Non-pigmented ciliary epithelial cell (primary cell): Measurements from ENCODE around the gene ZCCHC7.
"Not testable (repeated sequence)": the region's sequence is repeated elsewhere in the genome, so short reads cannot be mapped to it uniquely, and the experiment has no call there.

Experiments
- DNase-seq: peaks from one replicate; pipeline ENCODE4 v3.0.0-alpha.2; 2010; ENCODE audit warnings: low read depth

ZCCHC7 gene

GRCh38 chr9:37120843-37121335 is 515 bp downstream of the ZCCHC7 start:
- DNase-seq, result not testable (repeated sequence)

DNA sequence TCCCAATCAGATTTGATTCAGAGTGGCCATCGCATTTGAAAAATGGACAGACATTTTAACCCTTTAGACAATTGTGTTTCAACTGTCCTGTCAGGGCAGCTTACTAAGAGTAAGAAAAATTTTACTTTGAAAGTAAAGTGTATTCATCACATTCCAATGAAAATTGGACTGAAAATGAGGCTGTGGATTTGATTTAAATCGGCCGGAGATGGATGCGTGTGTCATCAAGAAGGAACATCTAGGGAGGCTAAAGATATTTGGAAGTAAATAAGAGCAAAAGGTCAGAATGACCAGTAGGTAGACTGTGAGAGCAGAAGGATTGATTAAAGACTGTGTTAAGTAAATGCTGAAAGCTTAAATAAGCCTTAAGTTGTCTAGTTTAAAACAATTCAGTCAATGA is 1.5 kb downstream of the ZCCHC7 start:
- no peak for DNase-seq

GRCh38 chr9:37126214-37126788 is 5.9 kb downstream of the ZCCHC7 start:
- no peak for DNase-seq

DNA sequence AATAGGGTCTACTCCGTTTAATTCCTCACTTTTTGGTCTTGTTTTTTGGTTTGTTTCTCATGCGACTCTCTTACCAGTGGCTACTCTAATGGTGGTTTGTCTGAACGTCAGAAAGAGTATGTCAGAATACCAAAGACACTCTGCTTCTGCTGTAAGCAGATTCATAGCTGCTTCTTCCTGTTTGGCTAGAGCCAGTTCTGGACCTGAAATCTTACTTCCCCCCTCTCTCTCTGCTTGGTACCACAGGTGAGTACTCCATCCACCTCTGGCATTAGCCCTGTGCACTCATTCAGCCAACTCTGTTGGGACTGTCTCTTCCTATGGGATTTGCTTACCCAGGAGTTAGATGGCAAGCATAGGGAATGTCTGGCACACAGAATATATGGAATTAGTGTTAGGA is 6.6 kb downstream of the ZCCHC7 start:
- no peak for DNase-seq

- DNase-seq, result no peak
Measured at GRCh38 chr9:37128051-37128450, 7.7 kb downstream of the ZCCHC7 start.

- no peak for DNase-seq
Measured at GRCh38 chr9:37134166-37134565, 13.8 kb downstream of the ZCCHC7 start.

GRCh38 chr9:37141015-37141414 is 20.6 kb downstream of the ZCCHC7 start:
- DNase-seq, result no peak

DNA sequence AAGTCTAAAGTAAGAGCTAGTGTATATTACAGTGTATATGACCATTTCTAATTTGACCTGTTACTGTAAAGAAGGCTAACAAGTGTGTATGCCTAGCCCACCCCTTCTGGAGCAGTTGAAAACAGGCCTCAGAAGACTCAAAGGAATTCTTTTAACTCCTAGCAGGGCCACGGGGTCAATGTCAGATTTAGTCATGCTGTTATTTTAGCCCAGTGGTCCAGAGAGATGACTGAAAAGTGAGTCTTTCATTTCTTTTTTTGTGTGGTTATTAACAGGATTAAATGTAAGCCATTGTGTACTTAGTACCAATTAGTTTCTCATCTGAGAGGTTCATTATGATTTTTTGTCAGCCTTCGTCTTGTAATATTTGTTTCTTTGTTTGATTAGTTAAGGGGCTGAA is 24.4 kb downstream of the ZCCHC7 start:
- no peak for DNase-seq

GRCh38 chr9:37146410-37146809 is 26.0 kb downstream of the ZCCHC7 start:
- no peak for DNase-seq

DNA sequence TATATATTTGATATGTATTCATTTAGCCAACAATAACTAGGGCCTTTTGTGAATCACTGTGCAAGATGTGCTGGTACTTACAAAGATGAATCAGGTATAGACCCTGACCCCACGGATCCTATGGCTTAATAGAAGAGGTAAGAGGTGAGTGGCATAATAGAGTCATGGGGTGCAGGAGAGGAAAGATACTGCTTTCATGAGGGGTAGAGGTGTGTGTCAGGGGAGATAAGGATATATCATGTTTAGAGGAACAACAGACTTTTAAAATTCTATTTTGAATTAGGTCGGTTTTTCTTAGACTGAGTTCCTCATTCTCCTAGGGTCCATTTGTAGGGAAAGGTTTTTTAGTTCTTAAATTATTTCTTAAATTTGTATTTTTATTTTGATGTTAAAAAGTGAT is 27.8 kb downstream of the ZCCHC7 start:
- no peak for DNase-seq

GRCh38 chr9:37149666-37150308 is 29.4 kb downstream of the ZCCHC7 start:
- no peak for DNase-seq

GRCh38 chr9:37150415-37150814 is 30.0 kb downstream of the ZCCHC7 start:
- no peak for DNase-seq

DNA sequence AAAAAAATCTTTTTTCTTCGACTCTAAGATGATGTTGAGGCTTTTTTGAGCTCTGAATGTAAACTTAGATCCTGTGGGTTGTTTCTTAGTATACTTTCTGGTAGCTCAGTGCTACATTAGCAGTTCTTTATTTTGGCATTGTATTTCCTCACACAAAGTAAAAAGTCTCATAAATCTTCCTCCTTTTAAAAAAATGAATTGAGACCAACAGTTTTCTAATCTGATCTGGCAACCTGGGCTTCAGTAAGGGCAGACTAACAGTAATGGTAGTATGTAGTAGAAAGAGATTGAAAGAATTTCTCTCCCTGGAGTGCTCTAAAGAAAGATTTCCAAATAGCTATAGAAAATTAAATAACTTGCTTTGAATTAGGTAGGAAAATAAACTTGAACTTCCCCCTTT is 31.4 kb downstream of the ZCCHC7 start:
- DNase-seq, result no peak

GRCh38 chr9:37152365-37152764 is 32.0 kb downstream of the ZCCHC7 start:
- DNase-seq, result no peak

GRCh38 chr9:37155601-37156000 is 35.2 kb downstream of the ZCCHC7 start:
- no peak for DNase-seq

DNA sequence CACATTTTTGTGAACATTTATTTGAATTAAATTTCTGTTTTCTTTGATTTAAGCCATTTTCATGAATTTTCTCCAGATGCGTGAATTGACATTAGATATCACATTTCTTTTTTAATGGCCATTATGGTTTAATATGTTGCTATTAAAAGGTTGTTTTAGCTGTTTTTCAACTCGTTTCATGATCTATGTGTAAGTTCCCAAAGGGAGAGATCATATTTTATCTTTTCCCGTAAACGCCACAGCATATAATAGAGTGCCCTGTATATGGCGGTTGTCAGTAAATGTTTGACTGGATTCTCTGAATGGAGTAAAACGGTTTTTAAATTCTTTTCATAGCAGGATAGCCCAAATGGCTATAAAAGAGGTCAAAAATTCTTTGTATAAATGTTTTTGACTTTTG is 35.8 kb downstream of the ZCCHC7 start:
- DNase-seq, result no peak

DNA sequence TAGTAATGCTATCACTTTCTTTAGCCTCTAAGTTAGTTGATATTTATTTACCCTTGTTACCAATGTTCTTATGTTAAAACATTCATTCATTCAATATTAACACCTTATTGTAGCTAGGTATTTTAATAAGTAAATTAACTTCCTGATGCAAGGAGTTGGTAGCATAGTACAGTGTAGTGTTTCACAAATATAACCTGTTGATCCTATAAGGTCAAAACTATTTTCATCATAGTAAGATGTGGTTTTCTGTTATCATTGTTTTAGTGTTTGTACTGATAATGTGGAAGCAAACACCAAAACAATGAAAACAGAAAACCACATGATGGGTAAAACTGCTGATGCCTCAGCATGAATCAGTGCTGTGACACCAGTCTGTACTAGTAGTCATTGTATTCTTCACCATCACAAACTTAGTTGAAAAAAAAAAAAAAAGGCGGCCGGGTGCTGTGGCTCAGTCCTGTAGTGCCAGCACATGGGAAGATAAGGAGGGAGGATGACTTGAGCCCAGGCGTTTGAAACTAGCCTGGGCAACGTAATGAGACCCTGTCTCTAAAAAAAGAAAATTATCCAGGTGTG is 36.5 kb downstream of the ZCCHC7 start:
- DNase-seq, result peak; percentile 53

- no peak for DNase-seq
Measured at GRCh38 chr9:37157726-37158377, 37.5 kb downstream of the ZCCHC7 start.

DNA sequence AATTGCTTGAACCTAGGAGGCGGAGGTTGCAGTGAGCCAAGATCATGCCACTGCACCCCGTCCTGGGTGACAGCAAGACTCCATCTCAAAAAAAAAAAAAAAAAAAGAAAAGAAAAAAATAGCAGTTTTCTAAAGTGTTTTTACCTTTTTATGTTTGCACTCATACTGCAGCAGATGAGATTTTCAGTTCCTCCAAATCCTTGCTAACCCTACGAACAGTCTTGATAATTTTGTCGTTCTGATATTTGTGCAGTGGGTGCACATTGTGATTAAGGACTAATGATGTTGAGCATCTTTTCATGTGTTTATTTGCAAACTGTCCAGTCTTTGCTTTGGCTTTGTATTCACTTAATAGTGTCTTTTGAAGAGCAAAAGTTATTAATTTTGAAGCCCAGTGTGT is 42.9 kb downstream of the ZCCHC7 start:
- DNase-seq, result no peak

- DNase-seq, result not testable (repeated sequence)
Measured at GRCh38 chr9:37164335-37164734, 44.0 kb downstream of the ZCCHC7 start.

DNA sequence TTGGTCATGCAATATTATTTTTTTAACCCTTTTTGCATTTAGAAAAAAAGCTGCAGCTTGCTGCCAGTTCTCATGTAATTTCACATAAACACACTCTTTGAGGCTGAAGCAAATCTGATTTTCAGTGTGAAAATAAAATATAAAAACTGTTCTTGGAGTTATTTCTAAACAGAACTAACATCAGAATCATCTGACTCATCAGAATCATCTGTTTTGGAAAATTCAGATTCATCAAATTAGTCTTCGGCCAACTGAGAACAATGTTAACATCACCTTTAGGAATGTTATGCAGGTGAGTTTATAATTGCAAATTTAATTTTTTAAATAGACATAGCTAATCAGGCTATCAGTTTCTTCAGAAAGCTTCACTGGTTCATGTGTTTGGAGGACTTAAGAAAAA is 45.3 kb downstream of the ZCCHC7 start:
- DNase-seq, result no peak

DNA sequence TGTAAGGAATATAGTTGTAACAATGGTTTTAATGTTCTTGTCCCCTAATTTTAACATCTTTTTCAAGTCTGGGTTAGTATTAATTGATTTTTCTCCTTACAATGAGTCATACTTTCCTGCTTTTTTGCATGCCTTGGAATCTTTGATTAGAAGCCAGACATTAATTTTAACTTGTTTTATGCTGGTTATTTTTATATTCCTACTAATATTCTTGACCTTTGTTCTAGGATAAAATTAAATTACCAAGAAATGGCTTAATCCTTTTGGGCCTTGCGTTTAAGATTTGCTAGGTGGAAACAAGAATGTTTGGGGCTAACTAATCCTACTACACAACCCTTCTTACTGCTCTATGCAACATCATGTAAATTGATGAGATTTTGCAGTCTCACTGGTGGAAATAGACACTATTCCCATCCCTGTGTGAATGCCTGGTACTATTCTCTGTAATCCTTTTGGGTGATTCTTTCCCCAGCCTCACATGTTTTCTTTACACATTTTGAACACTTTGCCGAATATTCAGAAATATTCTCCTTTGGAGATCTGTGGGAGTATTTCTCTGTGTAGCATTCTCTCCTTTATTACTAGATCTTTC is 47.2 kb downstream of the ZCCHC7 start:
- no peak for DNase-seq

- DNase-seq, result no peak
Measured at GRCh38 chr9:37172557-37172956, 52.2 kb downstream of the ZCCHC7 start.
